HEK293 (cell line): Measurements from ENCODE around the gene SRRM1.

Source experiments
- CTCF ChIA-PET: fragments of 350-600 bp; formaldehyde crosslinking; extraction: SDS; loops from one replicate; lab custom pipeline; 2021; ENCODE audit warnings: antibody characterized with exemption; lab: Yijun Ruan, JAX
- POLR2A ChIA-PET: fragments of 300-600 bp; formaldehyde crosslinking; extraction: SDS; loops from one replicate; lab custom pipeline; 2020; ENCODE audit warnings: antibody characterized with exemption, inconsistent platforms; lab: Yijun Ruan, JAX
- H3K27ac ChIP-seq: fragments of 200-500 bp; sonication (Bioruptor generic); 2 replicates; pipeline ENCODE4 v1.5.1; 2014; ENCODE audit warnings: low read depth, low read length, control low read depth, inconsistent platforms; ENCODE audit errors: extremely low read depth
- H3K36me3 ChIP-seq, 2 experiments: fragments of 200-500 bp in 1 of 2; sonication (Bioruptor generic) in 1 of 2; 1 replicate in 1 of 2; 2 replicates in 1 of 2; pipeline ENCODE4 v1.5.1; 2014 to 2017; ENCODE audit warnings: inconsistent platforms in 2 of 2, low read length in 2 of 2; ENCODE audit not compliant: control insufficient read depth in 2 of 2, insufficient read depth in 1 of 2
- H3K4me1 ChIP-seq: fragments of 200-500 bp; sonication (Bioruptor generic); 2 replicates; pipeline ENCODE4 v1.5.1; 2014; ENCODE audit warnings: mild to moderate bottlenecking, low read length, inconsistent platforms; ENCODE audit not compliant: control insufficient read depth, insufficient read depth
- H3K4me3 ChIP-seq: 2 replicates; pipeline ENCODE4 v1.5.1; 2011; ENCODE audit warnings: low read depth, mild to moderate bottlenecking, control low read depth, low read length, moderate library complexity
- H3K9me3 ChIP-seq: fragments of 200-500 bp; sonication (Bioruptor generic); 2 replicates; pipeline ENCODE4 v1.5.1; 2014; ENCODE audit warnings: low read depth, low read length, inconsistent platforms; ENCODE audit not compliant: control insufficient read depth, insufficient read depth
- GFI1B ChIP-seq: fragments of 450-650 bp; formaldehyde crosslinking; IDR thresholded peaks from 2 replicates; pipeline ENCODE4 v1.5.1; 2016; ENCODE audit warnings: missing biosample characterization, missing genetic modification characterization
- ZNF169 ChIP-seq: fragments of 450-650 bp; formaldehyde crosslinking; IDR thresholded peaks from 2 replicates; pipeline ENCODE4 v1.5.1; 2016; ENCODE audit warnings: missing biosample characterization, missing genetic modification characterization
- ZNF174 ChIP-seq: fragments of 450-650 bp; formaldehyde crosslinking; IDR thresholded peaks from 2 replicates; pipeline ENCODE4 v1.5.0; 2017; ENCODE audit warnings: missing biosample characterization, mild to moderate bottlenecking, missing genetic modification characterization
- ZNF26 ChIP-seq: fragments of 450-650 bp; formaldehyde crosslinking; IDR thresholded peaks from 2 replicates; pipeline ENCODE4 v1.5.1; 2016; ENCODE audit warnings: missing biosample characterization, missing genetic modification characterization
- ZNF341 ChIP-seq: fragments of 450-650 bp; formaldehyde crosslinking; IDR thresholded peaks from 2 replicates; pipeline ENCODE4; 2016; ENCODE audit warnings: low read depth, missing biosample characterization, missing genetic modification characterization
- ZNF354C ChIP-seq: fragments of 450-650 bp; formaldehyde crosslinking; IDR thresholded peaks from 2 replicates; pipeline ENCODE4 v1.5.1; 2016; ENCODE audit warnings: missing biosample characterization, missing genetic modification characterization, low read depth, borderline replicate concordance
- ZNF518A ChIP-seq: fragments of 450-650 bp; formaldehyde crosslinking; conservative IDR thresholded peaks from 2 replicates; pipeline ENCODE4 v1.5.1; 2016; ENCODE audit warnings: low read depth, missing biosample characterization, missing genetic modification characterization
- ZNF548 ChIP-seq: fragments of 450-650 bp; formaldehyde crosslinking; IDR thresholded peaks from 2 replicates; pipeline ENCODE4 v1.5.1; 2016; ENCODE audit warnings: missing biosample characterization, missing genetic modification characterization
- ZNF585B ChIP-seq: fragments of 450-650 bp; formaldehyde crosslinking; IDR thresholded peaks from 2 replicates; pipeline ENCODE4 v1.5.1; 2016; ENCODE audit warnings: missing biosample characterization, missing genetic modification characterization
- ZNF626 ChIP-seq: fragments of 450-650 bp; sonication (Bioruptor Pico); formaldehyde crosslinking; IDR thresholded peaks from 2 replicates; pipeline ENCODE4 v1.5.1; 2018; ENCODE audit warnings: missing biosample characterization, missing genetic modification characterization, inconsistent platforms
- ZNF629 ChIP-seq: fragments of 450-650 bp; formaldehyde crosslinking; IDR thresholded peaks from 2 replicates; pipeline ENCODE4 v1.5.1; 2017; ENCODE audit warnings: missing biosample characterization, missing genetic modification characterization
- ZNF776 ChIP-seq: fragments of 450-650 bp; formaldehyde crosslinking; IDR thresholded peaks from 2 replicates; pipeline ENCODE4 v1.5.0; 2017; ENCODE audit warnings: missing biosample characterization, missing genetic modification characterization, borderline replicate concordance
- ZNF830 ChIP-seq: fragments of 450-650 bp; IDR thresholded peaks from 2 replicates; pipeline ENCODE4 v1.5.0; 2018; ENCODE audit warnings: missing biosample characterization, missing genetic modification characterization, low read depth, mild to moderate bottlenecking, moderate library complexity
- TF ChIP-seq, protein P1 (sequence below): fragments of 450-650 bp; formaldehyde crosslinking; IDR thresholded peaks from 2 replicates; pipeline ENCODE4 v1.5.1; 2017; ENCODE audit warnings: missing biosample characterization, missing genetic modification characterization
- TF ChIP-seq, protein P2 (sequence below): fragments of 450-650 bp; formaldehyde crosslinking; IDR thresholded peaks from 2 replicates; pipeline ENCODE4 v1.5.1; 2016; ENCODE audit warnings: missing biosample characterization, missing genetic modification characterization

Gene SRRM1

GRCh38 chr1:24620678-24621077 lies 22.4 kb upstream of the SRRM1 start (continued):
- TF ChIP-seq, protein P1, sequence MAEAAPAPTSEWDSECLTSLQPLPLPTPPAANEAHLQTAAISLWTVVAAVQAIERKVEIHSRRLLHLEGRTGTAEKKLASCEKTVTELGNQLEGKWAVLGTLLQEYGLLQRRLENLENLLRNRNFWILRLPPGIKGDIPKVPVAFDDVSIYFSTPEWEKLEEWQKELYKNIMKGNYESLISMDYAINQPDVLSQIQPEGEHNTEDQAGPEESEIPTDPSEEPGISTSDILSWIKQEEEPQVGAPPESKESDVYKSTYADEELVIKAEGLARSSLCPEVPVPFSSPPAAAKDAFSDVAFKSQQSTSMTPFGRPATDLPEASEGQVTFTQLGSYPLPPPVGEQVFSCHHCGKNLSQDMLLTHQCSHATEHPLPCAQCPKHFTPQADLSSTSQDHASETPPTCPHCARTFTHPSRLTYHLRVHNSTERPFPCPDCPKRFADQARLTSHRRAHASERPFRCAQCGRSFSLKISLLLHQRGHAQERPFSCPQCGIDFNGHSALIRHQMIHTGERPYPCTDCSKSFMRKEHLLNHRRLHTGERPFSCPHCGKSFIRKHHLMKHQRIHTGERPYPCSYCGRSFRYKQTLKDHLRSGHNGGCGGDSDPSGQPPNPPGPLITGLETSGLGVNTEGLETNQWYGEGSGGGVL (tag by site-specific recombination): no peak
- TF ChIP-seq ZNF26 (tag by site-specific recombination): no peak
- no peak for TF ChIP-seq ZNF776 (tag by site-specific recombination)
- TF ChIP-seq ZNF341 (tag by site-specific recombination): no peak
- no peak for TF ChIP-seq ZNF626
- no peak for TF ChIP-seq ZNF354C (tag by site-specific recombination)
- TF ChIP-seq ZNF585B: no peak

DNA sequence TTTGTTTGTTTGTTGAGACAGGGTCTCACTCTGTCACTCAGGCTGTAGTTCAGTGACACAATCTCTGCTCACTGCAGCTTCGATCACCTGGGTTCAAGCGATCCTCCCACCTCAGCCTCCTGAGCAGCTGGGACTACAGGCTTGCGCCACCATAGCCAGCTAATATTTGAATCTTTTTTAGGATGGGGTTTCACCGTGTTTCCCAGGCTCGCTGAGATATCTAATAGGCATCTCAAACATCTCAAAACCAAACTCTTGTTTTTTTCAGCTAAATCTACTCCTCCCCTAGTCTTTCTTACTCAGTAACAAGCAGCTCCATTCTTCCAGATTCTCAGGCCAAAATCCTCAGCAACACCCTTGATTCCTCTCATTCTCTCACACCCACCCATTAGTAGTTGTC lies 22.0 kb upstream of the SRRM1 start:
- Histone ChIP-seq H3K9me3 (no peaks in the 10 kb centered on the region), H3K27ac (no peak overlapping the region), H3K36me3 (no peaks in the 10 kb centered on the region), H3K4me1 (no peaks in the 10 kb centered on the region), H3K4me3 (no peak overlapping the region)
- CTCF ChIA-PET: interaction anchor here (0.7 to 1.9 kb wide), 5 partner anchors 14 to 230 kb away, joined by 3 to 9 read pairs (median 4); no protein-coding TSS in a partner anchor
- POLR2A ChIA-PET: no interaction called here
- no peak for TF ChIP-seq GFI1B
- TF ChIP-seq ZNF629: no peak
- no peak for TF ChIP-seq ZNF169 (tag by site-specific recombination)
- TF ChIP-seq ZNF830 (tag by site-specific recombination): no peak
- TF ChIP-seq ZNF518A (tag by site-specific recombination): no peak
- TF ChIP-seq ZNF174 (tag by site-specific recombination): no peak
- TF ChIP-seq, protein P2, sequence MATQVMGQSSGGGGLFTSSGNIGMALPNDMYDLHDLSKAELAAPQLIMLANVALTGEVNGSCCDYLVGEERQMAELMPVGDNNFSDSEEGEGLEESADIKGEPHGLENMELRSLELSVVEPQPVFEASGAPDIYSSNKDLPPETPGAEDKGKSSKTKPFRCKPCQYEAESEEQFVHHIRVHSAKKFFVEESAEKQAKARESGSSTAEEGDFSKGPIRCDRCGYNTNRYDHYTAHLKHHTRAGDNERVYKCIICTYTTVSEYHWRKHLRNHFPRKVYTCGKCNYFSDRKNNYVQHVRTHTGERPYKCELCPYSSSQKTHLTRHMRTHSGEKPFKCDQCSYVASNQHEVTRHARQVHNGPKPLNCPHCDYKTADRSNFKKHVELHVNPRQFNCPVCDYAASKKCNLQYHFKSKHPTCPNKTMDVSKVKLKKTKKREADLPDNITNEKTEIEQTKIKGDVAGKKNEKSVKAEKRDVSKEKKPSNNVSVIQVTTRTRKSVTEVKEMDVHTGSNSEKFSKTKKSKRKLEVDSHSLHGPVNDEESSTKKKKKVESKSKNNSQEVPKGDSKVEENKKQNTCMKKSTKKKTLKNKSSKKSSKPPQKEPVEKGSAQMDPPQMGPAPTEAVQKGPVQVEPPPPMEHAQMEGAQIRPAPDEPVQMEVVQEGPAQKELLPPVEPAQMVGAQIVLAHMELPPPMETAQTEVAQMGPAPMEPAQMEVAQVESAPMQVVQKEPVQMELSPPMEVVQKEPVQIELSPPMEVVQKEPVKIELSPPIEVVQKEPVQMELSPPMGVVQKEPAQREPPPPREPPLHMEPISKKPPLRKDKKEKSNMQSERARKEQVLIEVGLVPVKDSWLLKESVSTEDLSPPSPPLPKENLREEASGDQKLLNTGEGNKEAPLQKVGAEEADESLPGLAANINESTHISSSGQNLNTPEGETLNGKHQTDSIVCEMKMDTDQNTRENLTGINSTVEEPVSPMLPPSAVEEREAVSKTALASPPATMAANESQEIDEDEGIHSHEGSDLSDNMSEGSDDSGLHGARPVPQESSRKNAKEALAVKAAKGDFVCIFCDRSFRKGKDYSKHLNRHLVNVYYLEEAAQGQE (tag by site-specific recombination): no peak
- no peak for TF ChIP-seq ZNF548 (tag by site-specific recombination)
- TF ChIP-seq, all 188 proteins: peak for 0
